Effector CD8-positive, alpha-beta T cell (primary cell): Measurements from ENCODE around the gene GLYAT.

Experiments
- DNase-seq: peaks from one replicate; lab custom pipeline; 2025; lab: John Stamatoyannopoulos, UW
- total RNA-seq, 4 experiments: gene quantifications; one replicate each; lab custom pipeline; 2026; lab: John Stamatoyannopoulos, UW

The GLYAT gene, protein sequence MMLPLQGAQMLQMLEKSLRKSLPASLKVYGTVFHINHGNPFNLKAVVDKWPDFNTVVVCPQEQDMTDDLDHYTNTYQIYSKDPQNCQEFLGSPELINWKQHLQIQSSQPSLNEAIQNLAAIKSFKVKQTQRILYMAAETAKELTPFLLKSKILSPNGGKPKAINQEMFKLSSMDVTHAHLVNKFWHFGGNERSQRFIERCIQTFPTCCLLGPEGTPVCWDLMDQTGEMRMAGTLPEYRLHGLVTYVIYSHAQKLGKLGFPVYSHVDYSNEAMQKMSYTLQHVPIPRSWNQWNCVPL
- total RNA-seq = 0 to 0.18 (median 0.06) reads per million in 4 experiments

DNA sequence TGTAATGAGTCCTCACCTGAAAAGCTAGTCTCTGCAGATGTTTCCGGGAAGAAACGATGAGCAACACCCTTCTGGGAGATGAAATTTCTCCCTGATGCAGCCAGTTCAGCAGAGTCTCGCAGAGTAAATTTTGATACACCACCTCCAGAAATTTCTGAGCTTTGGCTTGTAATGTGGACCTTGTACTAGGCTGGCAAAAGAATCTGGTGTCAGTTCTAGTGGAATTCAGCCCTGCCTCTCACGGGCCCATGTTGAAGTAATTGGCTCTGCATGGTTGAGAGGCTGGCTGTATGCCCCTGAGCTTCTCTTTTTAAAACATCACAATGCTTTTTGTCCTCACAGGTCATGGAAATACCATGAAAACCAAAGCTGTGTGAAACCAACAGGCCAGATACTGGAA, at the start of gene GLYAT:
TSS of gene GLYAT (minus strand) at position 125 of the 400 bp plus-strand sequence. CDS start 7,447 bp downstream, outside the sequence.
- DNase-seq = no peak

DNA sequence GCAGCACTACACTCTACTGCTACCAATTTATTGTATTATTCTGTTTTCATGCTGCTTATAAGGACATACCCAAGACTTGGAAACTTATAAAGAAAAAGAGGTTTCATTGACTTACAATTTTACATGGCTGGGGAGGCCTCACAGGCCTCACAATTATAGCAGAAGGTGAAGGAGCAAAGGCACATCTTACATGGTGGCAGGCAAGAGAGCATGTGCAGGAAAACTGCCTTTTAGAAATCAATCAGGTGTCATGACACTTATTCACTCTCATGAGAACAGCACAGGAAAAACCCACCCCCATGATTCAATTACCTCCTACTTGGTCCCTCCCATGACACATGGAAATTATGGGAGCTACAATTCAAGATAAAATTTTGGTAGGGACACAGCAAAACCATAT, 49.6 kb upstream of the GLYAT start:
- DNase-seq = no peak

DNA sequence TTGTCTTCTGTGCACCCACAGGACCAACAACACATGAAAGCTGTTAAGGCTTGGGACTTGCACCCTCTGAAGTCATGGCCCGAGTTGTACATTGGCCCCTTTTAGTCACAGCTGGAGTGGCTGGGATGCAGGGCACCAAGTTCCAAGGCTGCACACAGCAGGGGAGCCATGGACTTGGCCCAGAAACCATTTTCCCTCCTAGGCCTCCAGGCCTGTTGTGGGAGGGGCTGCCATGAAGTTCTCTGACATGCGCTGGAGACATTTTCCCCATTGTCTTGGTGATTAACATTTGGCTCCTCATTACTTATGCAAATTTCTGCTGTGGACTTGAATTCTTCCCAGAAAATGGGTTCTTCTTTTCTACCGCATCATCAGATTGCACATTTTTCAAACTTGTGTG, 48.8 kb upstream of the GLYAT start:
- DNase-seq = no peak

DNA sequence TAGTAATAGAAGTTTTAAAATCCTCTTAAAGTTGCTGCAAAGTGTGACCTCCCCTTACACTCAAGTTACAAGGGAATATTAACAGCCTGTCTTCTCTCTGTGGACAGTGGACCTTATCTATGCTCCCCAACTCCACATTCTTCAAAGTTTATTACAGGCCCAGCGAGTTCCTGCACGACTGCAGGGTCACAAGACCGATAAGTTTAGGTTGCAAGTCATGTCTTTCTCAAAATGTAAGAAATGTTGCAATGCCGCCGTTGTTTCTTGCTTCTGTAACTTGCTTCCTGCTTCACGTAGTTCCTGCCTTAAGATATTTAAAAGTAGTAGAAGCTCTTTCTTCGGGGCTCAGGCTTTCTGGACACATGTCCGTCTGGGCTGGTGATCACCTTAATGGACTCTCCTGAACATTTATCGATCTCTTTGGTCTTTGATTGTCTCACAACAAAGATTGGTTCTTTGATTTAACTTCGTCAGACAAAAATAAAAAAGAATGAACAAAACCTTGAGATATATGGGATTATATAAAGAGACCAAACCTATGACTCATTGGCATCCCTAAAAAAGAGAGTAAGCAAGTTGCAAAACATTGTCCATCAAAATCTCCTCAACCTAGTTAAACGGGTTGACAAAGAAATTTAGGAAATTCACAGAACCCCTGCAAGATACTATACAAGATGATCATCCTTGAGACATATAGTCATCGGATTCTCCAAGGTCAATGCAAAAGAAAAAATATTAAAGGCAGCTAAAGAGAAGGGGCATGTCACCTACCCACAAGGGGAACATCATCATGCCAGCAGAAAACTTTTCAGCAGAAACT, 45.4 kb upstream of the GLYAT start:
- no peak for DNase-seq

DNA sequence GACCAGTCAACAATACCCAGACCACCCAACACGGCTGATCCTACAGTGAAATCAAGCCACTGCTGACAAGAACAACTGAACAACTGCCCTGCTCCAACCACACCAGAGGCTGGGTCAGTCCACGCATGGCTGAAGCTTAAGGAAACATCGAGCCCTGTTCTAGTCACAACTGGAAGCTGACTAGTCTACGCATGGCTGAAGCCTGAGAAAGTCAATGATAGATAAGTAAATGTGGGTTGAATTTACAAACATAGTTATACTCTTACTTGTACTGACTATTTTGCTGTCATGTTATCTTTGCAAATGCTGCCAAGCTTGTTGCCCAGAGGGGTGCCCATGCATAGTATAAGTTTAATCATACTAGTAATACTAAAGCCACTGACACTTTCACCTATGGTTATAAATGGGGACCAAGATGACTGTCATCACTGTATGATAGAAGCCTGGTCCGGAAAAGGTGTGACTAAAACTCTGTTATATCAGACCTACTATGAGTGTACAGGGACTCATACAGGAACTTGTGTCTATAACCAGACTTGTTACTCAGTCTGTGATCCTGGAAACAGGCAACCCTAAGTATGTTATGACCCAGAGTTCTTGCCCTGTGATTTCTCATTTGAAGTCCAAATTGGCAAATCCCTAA, 43.4 kb upstream of the GLYAT start:
- no peak for DNase-seq

DNA sequence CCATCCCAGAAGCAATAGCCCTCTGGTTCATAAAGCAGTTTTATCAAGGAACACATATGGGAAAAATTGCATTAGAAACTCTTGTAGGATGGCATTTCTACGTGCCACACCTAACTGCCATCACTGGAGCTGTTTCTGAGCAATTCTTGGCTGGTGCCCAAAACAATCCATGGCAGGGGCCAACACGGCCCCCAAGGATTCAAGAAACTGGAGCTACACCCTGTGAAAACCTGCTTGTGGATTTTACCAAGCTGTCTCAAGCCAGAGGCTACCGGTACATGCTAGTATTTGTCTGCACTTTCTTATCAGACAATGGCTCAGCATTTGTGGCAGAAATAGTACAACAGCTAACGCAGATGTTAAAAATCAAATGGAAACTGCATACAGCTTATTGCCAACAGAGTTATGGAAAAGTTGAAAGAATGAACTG, 42.4 kb upstream of the GLYAT start:
- DNase-seq = no peak

DNA sequence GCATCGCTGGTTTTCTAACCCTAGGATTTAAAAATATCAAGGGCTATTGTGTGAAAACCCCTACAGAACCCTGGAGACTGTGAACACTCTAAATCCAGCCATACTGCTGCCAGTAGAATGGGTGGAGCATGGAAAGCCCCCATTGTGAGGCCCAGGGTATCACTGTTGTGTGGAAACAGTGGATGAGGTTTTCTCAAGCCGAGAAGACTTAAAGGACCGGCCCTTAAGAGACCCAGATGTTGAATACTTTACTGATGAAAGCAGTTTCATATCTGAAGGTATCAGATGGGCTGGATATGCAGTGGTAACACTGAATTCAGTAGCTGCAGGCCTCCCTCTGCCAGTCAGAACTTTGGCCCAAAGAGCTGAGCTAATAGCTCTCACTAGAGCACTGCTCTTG, 41.6 kb upstream of the GLYAT start:
- no peak for DNase-seq

DNA sequence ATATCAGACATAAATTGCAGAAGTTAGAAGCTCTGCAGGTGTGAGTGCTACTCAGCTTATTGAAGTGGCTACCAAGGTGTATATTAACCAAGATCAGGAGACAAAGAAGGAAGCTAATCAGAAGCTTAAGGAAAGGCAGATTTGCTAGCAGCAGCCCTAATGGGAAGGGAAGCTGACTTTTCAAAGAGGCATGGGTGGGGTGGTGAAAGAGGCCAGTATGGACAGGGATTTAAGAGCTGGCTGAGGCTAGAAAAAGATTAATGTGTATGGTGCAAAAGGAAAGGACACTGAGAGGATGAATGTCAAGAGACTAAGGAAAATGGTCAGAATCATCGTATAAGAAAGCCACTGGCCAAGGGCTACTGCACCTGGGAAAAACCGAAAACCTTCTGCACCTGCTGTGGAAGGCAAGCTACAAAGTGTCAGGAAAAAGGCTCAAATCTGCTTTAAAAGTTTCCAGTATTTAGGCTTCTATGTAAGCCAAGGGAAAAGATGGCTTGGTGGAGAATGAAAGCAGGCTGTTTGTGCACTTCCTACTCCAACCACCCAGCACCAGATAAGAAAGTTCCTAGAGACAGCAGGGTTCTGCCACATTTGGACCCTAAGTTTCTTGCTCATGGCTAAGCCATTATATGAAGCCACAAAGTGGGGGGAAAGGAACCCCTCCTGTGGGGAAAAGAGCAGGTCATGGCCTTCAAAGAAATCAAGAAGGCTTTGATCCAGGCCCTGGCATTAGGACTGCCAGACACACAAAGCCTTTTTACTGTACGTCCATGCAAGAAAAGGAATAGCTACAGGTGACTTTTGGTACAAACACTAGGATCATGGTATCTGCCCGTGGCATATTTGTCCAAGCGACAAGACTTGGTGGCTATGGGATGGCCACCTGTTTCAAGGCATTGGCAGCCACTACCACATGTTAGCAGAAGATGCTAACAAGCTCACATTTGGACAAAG, 40.9 kb upstream of the GLYAT start:
- DNase-seq = no peak

DNA sequence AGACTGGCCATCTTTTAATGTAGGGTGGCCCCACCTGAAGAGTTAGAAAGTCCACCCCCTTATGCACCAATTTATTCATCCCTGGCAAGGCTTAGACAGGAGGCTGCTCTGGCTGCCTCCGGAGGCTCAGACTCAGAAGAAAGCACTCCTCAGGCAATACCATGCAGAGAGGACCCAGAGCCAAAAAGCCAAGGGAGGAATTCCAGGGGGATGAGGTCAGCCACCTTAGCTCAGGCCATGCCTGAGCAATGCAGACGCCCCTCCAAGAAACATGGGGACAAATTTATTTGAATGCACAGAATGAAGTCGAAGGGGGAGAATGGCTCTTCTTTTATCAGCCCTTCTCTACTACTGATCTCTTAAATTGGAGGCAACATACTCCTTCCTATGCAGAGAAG, 39.7 kb upstream of the GLYAT start:
- no peak for DNase-seq

DNA sequence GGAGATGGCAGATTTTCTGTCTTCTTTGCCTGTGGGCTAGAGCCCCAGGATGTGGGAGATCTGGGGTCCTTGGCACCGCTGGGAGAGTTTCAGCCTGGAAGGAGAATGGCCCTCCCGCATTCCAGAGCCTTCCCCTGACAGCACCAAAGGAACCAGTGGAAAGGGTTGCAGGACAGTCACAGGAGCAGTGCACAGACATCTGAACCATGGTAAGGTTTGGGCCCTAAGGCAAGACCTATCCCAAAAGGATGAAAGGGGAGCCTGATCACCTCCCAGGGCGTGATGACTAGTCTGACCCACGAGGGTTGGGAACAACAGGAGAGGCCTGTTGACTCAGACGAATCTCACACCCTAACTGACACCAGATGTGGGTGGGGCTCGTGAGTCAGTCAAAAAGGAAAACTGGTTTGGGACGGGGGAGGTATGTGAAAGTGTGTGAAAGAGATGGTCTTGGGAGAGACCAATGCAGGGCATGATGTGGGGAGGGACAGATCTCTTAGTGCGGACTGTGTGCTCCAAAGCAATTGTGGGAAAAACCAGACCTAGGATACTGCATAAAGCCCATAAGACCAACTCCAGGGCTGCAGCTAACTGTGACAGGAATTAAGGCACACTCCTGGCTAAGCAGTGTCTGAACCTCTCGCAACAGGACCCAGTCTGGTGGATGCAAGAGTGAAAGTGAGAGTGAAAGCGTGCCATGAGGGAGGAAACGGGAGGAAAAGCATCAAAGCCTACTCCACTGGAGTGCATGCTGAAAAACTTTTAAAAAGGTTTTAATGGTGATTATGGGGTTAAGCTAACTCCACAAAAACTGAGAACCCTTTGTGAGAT, 39.1 kb upstream of the GLYAT start:
- no peak for DNase-seq

DNA sequence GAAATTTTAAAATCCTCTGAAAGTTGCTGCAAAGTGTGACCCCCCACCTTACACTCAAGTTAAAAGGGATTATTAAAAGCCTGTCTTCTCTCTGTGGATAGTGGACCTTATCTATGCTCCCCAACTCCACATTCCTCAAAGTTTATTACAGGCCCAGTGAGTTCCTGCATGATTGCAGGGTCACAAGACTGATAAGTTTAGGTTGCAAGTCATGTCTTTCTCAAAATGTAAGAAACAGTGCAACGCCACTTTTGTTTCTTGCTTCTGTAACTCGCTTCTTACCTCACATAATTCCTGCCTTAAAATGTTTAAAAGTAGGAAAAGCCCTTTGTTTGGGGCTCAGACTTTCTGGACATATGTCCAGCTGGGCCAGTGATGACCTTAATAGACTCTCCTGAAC, 38.4 kb upstream of the GLYAT start:
- DNase-seq = no peak

DNA sequence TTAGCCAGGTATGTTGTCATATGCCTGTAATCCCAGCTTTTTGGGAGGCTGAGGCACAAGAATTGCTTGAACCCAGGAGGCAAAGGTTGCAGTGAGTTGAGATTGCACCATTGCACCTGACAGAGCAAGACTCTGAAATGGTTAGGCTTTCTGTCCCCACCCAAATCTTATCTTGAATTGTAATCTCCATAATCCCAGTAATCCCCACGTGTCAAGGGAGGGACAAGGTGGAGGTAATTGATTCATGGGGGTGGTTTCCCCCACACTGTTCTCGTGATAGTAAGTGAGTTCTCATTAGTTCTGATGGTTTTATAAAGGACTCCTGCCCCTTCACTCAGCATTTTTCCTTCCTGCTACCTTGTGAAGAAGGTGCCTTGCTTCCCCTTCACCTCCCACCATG, 37.6 kb upstream of the GLYAT start:
- DNase-seq = no peak

DNA sequence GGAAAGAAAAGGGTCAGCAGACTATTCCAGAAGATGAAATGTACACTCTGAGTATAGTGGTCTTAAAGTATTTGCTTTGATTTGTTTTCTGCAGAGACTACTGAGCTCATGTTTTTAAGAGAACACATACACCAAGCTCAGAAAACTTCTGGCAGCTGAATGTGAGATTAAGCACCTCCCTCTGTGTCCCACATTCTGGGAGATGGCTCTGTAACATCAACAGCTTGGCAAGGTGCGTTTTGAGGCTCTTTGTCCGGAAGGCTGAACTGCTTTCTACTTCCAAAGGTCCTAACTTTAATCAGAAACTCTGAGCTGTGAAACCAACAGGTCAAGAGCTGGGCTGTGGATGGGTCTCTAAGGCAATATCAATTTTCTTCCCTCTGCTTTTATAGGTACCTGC, 36.4 kb upstream of the GLYAT start:
- no peak for DNase-seq

DNA sequence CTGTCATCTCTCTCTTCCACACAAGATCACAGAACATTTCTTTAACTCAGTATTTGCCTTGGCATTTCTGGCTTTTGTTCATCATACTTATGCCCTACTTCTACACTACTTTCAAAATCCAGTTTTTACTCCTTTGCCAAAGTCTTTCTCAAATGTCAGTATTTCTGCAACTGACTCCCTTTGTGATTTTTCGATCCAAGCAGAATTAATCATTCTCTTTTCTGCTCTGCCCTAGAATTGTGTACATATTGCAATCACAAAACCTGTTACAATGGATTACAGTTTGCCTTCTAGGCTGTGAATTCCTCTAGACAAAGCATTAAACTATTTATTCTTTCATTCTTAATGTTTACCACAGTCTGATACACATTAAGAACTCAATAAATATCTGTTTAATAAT, 33.3 kb upstream of the GLYAT start:
- DNase-seq = no peak

DNA sequence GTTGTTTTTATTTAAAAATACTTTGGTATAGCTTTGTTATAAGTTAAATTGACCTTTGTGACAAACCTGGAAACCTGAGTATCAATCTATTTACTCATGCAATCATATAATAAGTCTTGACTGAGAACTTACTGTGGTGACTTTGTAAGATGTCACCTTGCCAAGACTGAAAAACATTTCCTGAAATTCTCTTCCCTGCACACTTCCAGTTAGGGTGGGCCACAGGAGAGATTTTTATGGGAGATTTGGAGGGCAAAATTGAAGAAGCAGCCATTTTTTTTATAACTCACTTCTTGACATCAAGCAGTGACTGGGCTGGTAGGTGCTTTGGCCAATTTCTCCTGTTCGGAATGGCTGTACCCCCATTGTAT, 31.4 kb upstream of the GLYAT start:
- DNase-seq = no peak

DNA sequence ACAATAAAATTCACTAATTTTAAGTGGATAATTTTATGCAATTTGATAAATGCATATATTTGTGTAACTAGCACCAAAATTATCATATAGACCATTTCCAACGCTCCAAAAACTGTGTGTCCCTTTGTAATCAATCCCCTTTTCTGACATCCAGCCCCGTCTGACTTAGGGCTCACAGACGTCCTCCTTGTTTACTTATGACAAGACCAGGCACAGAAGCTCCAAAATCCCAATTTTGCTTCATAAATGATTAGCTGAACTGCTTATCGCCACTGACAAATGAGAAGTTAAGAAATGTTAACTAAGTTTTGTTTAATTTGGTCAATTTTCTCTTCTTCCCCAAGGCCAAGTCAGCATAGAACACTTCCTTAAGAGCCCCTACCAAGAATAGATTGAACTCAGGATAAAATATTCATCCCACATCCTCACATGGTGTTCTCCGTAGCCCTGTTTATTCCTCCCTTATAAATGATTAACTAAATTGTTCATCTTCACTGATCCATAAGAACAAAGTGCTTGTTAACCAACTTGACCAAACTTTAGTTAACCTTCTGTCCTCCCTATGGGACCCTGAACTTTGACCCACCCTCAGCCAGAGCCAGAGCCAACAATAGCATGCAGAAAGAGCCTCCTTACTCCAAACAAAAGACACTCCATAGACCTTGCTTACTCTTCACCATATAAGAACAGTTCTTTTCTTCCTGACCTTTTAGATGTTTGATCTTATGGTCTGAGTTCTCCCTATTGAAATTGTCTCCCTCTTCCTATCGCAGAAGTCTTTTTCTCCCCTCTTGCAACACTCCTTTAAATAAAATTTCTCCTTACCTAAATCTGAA, 30.8 kb upstream of the GLYAT start:
- DNase-seq = no peak

DNA sequence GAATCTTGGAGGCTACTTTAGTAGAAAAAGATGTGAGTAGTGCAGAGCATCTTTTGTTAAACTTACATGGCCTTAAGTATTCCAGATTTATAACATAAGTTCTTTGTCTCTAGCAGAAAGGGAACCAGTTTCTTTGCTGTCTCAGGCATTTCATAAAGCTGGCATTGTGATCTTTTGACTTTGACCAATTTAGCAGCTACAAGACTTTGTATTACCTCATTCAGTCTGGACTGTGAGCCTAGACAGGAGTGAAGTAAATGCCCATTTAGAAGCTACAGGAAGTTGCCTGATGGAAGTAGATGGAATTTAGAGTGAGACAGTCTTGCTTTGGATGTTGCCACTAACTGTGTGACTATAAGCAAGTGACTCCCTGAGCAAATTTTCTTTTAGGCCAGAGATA, 25.7 kb upstream of the GLYAT start:
- no peak for DNase-seq

DNA sequence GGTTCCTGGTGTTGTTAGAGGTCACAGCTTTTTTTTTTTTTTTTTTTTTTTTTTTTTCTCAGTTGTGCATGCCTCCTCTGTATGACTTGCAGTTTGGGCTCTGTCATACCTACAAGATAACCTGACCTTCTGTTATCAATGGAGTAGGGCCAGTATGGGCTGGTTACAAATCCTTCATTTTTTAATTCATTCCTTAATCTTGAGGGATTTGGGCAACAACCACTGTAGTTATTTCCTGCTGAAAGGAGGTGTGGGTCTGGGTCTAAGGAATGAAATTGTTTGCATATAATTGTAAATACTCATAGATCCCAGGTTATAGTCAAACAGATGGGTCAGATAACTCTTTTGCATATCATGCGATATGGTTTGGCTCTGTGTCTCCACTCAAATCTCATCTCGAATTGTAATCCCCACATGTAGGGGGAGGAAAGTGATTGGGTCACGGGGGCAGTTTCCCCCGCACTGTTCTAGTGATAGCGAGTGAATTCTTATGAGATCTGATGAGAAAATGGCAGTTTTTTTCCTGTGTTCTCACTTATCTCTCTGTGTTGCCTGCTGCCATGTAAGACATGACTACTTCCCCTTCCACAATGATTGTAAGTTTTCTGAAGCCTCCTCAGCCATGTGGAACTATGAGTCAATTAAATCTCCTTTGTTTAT, 14.1 kb upstream of the GLYAT start:
- no peak for DNase-seq

DNA sequence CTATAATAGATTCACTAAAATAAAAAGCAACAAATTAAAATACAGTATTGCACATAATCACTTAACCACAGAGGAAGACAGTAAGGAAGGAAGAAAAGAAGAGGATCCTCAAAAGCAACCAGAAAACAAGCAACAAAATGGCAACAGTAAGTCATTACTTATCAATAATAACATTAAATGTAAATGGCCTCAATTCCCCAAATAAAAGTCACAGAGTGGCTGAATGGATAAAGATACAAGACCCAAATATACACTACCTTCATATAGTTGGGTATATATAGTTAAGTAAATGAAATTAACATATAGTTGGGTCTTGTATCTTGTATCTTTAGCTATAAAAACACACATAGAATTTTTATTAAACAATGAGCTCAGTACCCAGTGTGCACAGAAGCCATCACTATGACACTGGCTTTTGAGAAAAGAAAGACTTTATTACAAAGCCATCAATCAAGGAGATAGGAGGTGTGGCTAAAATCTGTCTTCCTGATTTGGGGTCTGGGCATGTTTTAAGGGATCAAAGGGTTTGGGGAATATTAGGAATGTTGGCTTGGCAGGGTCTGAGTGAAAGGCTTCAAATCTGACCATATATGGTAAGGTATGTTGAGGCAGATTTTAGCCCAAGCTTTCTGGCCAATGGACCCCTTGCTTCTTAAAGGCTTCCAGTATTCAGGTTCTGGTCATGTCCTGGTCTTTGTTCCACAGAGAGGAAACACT, 13.4 kb upstream of the GLYAT start:
- DNase-seq = no peak
